H9 (cell line): ENCODE results near the gene ARHGAP24. TPM values are rescaled to one million over a fixed set of nuclear protein-coding genes. Genes with fewer than 3 reads are reported as not detected.

ENCODE experiments used
- DNase-seq: peaks from one replicate; pipeline ENCODE4 v3.0.0-alpha.2; 2017
- H2AFZ ChIP-seq: one replicate; pipeline ENCODE4 v1.6.1; 2013; ENCODE audit warnings: mild to moderate bottlenecking, low read length, control low read depth, moderate library complexity
- H2AK5ac ChIP-seq: 2 replicates; pipeline ENCODE4 v1.6.1; 2013; ENCODE audit warnings: low read length, control low read depth, mixed read lengths; ENCODE audit not compliant: insufficient read length
- H2BK120ac ChIP-seq: one replicate; pipeline ENCODE4 v1.6.1; 2013; ENCODE audit warnings: low read depth, mild to moderate bottlenecking, low read length, control low read depth, inconsistent platforms; ENCODE audit not compliant: poor library complexity, severe bottlenecking
- H2BK12ac ChIP-seq: 2 replicates; pipeline ENCODE4 v1.6.1; 2013; ENCODE audit warnings: low read length, control low read depth, mixed read lengths, low read depth; ENCODE audit not compliant: insufficient read length
- H2BK15ac ChIP-seq: 2 replicates; pipeline ENCODE4 v1.6.1; 2013; ENCODE audit warnings: low read depth, low read length, control low read depth
- H2BK20ac ChIP-seq: one replicate; pipeline ENCODE4 v1.6.1; 2013; ENCODE audit warnings: low read depth, mild to moderate bottlenecking, low read length, control low read depth, inconsistent platforms; ENCODE audit not compliant: poor library complexity, severe bottlenecking
- H2BK5ac ChIP-seq: 2 replicates; pipeline ENCODE4 v1.6.1; 2013; ENCODE audit warnings: low read length, control low read depth, mixed read lengths; ENCODE audit not compliant: insufficient read length
- H3K14ac ChIP-seq: 2 replicates; pipeline ENCODE4 v1.6.1; 2013; ENCODE audit warnings: low read length, control low read depth; ENCODE audit not compliant: insufficient read depth
- H3K18ac ChIP-seq: 2 replicates; pipeline ENCODE4 v1.6.1; 2013; ENCODE audit warnings: low read depth, mild to moderate bottlenecking, mixed read lengths, low read length, control low read depth; ENCODE audit not compliant: insufficient read length
- H3K23ac ChIP-seq: 2 replicates; pipeline ENCODE4 v1.6.1; 2013; ENCODE audit warnings: low read length, control low read depth, mixed read lengths, low read depth; ENCODE audit not compliant: insufficient read length
- H3K23me2 ChIP-seq: 2 replicates; pipeline ENCODE4 v1.6.1; 2013; ENCODE audit warnings: low read depth, mild to moderate bottlenecking, mixed read lengths, low read length, control low read depth; ENCODE audit not compliant: insufficient read length, poor library complexity, severe bottlenecking
- H3K27ac ChIP-seq: 2 replicates; pipeline ENCODE4 v1.5.1; 2013; ENCODE audit warnings: low read length, control low read depth, mixed read lengths, low read depth; ENCODE audit not compliant: insufficient read length
- H3K27me3 ChIP-seq: 2 replicates; pipeline ENCODE4 v1.6.1; 2013; ENCODE audit warnings: low read length, control low read depth, inconsistent platforms; ENCODE audit not compliant: insufficient read depth
- H3K4ac ChIP-seq: 2 replicates; pipeline ENCODE4 v1.6.1; 2013; ENCODE audit warnings: low read depth, mild to moderate bottlenecking, control low read depth, inconsistent platforms, low read length, moderate library complexity
- H3K4me1 ChIP-seq: 2 replicates; pipeline ENCODE4 v1.6.1; 2013; ENCODE audit warnings: low read length, control low read depth, inconsistent platforms; ENCODE audit not compliant: insufficient read depth
- H3K4me2 ChIP-seq: 2 replicates; pipeline ENCODE4 v1.6.1; 2013; ENCODE audit warnings: low read length, control low read depth, mixed read lengths; ENCODE audit not compliant: insufficient read length, insufficient read depth
- H3K56ac ChIP-seq: 2 replicates; pipeline ENCODE4 v1.6.1; 2013; ENCODE audit warnings: low read depth, mild to moderate bottlenecking, mixed read lengths, low read length, control low read depth; ENCODE audit not compliant: insufficient read length
- H3K79me1 ChIP-seq: 2 replicates; pipeline ENCODE4 v1.6.1; 2013; ENCODE audit warnings: low read depth, mild to moderate bottlenecking, moderate library complexity, low read length, control low read depth, inconsistent platforms; ENCODE audit not compliant: insufficient read depth, poor library complexity, severe bottlenecking
- H3K79me2 ChIP-seq: 2 replicates; pipeline ENCODE4 v1.6.1; 2013; ENCODE audit warnings: low read length, control low read depth, inconsistent platforms; ENCODE audit not compliant: insufficient read depth
- H3K9ac ChIP-seq: 2 replicates; pipeline ENCODE4 v1.6.1; 2013; ENCODE audit warnings: low read length, control low read depth, mixed read lengths; ENCODE audit not compliant: insufficient read length; ENCODE audit errors: extremely low read depth
- H3K9me3 ChIP-seq: one replicate; pipeline ENCODE4 v1.6.1; 2013; ENCODE audit warnings: low read depth, low read length, inconsistent platforms; ENCODE audit not compliant: control insufficient read depth
- H3T11ph ChIP-seq: one replicate; pipeline ENCODE4 v1.6.1; 2013; ENCODE audit warnings: mild to moderate bottlenecking, low read length, control low read depth, inconsistent platforms
- H4K20me1 ChIP-seq: one replicate; pipeline ENCODE4 v1.6.1; 2013; ENCODE audit not compliant: control insufficient read depth, insufficient read length, insufficient read depth
- H4K5ac ChIP-seq: 2 replicates; pipeline ENCODE4 v1.6.1; 2013; ENCODE audit warnings: low read depth, mild to moderate bottlenecking, mixed read lengths, low read length, control low read depth; ENCODE audit not compliant: insufficient read length
- H4K8ac ChIP-seq: replicated peaks from 2 replicates; pipeline ENCODE4 v1.6.1; 2013; ENCODE audit warnings: low read length, control low read depth, mixed read lengths, low read depth; ENCODE audit not compliant: insufficient read length
- H4K91ac ChIP-seq: 2 replicates; pipeline ENCODE4 v1.6.1; 2013; ENCODE audit warnings: low read depth, mild to moderate bottlenecking, moderate library complexity, mixed read lengths, low read length, control low read depth; ENCODE audit not compliant: insufficient read length
- H3K27ac Mint-ChIP-seq, 3 experiments: 2 replicates in 2 of 3; 3 replicates in 1 of 3; pipeline ENCODE4 v1.8.0; 2020 to 2021; ENCODE audit warnings: mixed read lengths in 3 of 3, mild to moderate bottlenecking in 1 of 3, moderate library complexity in 1 of 3
- H3K27me3 Mint-ChIP-seq: 2 replicates; pipeline ENCODE4 v1.8.0; 2021; ENCODE audit warnings: low read depth, mild to moderate bottlenecking, moderate library complexity, mixed read lengths
- H3K36me3 Mint-ChIP-seq, 3 experiments: 2 replicates in 2 of 3; 3 replicates in 1 of 3; pipeline ENCODE4 v1.8.0; 2020 to 2021; ENCODE audit warnings: low read depth in 3 of 3, mixed read lengths in 3 of 3; ENCODE audit not compliant: insufficient read depth in 1 of 3
- H3K4me1 Mint-ChIP-seq, 2 experiments: 2 replicates each; pipeline ENCODE4 v1.8.0; 2020; ENCODE audit warnings: mixed read lengths in 2 of 2
- H3K4me3 Mint-ChIP-seq, 2 experiments: 2 replicates in 1 of 2; 3 replicates in 1 of 2; pipeline ENCODE4 v1.8.0; 2020 to 2021; ENCODE audit warnings: mild to moderate bottlenecking in 2 of 2, mixed read lengths in 2 of 2, moderate library complexity in 1 of 2
- H3K9me3 Mint-ChIP-seq, 2 experiments: 2 replicates in 1 of 2; 3 replicates in 1 of 2; pipeline ENCODE4 v1.8.0; 2020; ENCODE audit warnings: mild to moderate bottlenecking in 2 of 2, mixed read lengths in 2 of 2, moderate library complexity in 1 of 2
- CTCF ChIP-seq: fragments of 200-600 bp; sonication (generic); conservative IDR thresholded peaks from 3 replicates; pipeline ENCODE4 v1.8.0; 2021; ENCODE audit warnings: antibody characterized with exemption, mild to moderate bottlenecking
- WGBS: extraction: QIAGEN DNeasy Blood & Tissue Kit; methylation state at CpG from one replicate; pipeline ENCODE4 v1.1.7; 2013; ENCODE audit warnings: missing lambda C conversion rate, low lambda C conversion rate, mixed read lengths; ENCODE audit not compliant: insufficient read length; ENCODE audit errors: extremely low coverage; 5-methylcytosine and 5-hydroxymethylcytosine counted together
- total RNA-seq: library from RNA; stranded (reverse); gene quantifications from 2 replicates; pipeline ENCODE4 v1.2.1, GENCODE V29; 2021

Gene ARHGAP24
- total RNA-seq, 1 experiment from 2014 or later: 0.37 TPM

- H2AK5ac ChIP-seq: no peak overlapping the region
- H3K18ac ChIP-seq: no peak overlapping the region
- no peak overlapping the region for H2BK15ac ChIP-seq
- H3K23ac ChIP-seq: no peak overlapping the region
- WGBS: no CpG with 5 or more reads among the region's 1 CpG
- H3K27ac ChIP-seq: no peak overlapping the region
- Mint-ChIP-seq H3K27ac (no peak overlapping the region), H3K4me1 (no peaks in the 10 kb centered on the region), H3K9me3 (peaks cover 0 to 3% of the 10 kb centered on the region in 2 experiments; a peak in 1 of 5 replicates), H3K27me3 (no peaks in the 10 kb centered on the region; the same call in 1 of the 2 replicates), H3K4me3 (no peak overlapping the region), H3K36me3 (no peaks in the 10 kb centered on the region)
- no peak overlapping the region for H4K5ac ChIP-seq
- no peak overlapping the region for H3K9ac ChIP-seq
- TF ChIP-seq CTCF: no peak
- DNase-seq: no peak
- H3K23me2 ChIP-seq: no peaks in the 10 kb centered on the region
- no peak overlapping the region for H3T11ph ChIP-seq
- H2BK20ac ChIP-seq: no peak overlapping the region
- no peak overlapping the region for H3K4ac ChIP-seq
- no peaks in the 10 kb centered on the region for H3K79me2 ChIP-seq
- no peak overlapping the region for H2BK5ac ChIP-seq
- H3K79me1 ChIP-seq: no peaks in the 10 kb centered on the region
- no peak overlapping the region for H4K91ac ChIP-seq
- no peak overlapping the region for H2AFZ ChIP-seq
- no peaks in the 10 kb centered on the region for H3K9me3 ChIP-seq
- H3K14ac ChIP-seq: no peak overlapping the region
- H3K56ac ChIP-seq: no peak overlapping the region
- H3K4me1 ChIP-seq: no peaks in the 10 kb centered on the region
- no peak overlapping the region for H2BK120ac ChIP-seq
- no peaks in the 10 kb centered on the region for H4K20me1 ChIP-seq
- H3K4me2 ChIP-seq: no peak overlapping the region
- H2BK12ac ChIP-seq: no peak overlapping the region
- no peak overlapping the region for H4K8ac ChIP-seq
- H3K27me3 ChIP-seq: no peaks in the 10 kb centered on the region
These were observed 488.3 kb downstream of the ARHGAP24 start for GRCh38 chr4:85963231-85963630.
